Measurements from ENCODE around the gene TNFRSF12A.
A peak's percentile ranks its signal among the peaks of the same experiment; 100 is the strongest.
"Not testable (repeated sequence)": the region's sequence is repeated elsewhere in the genome, so short reads cannot be mapped to it uniquely, and the experiment has no call there.

TNFRSF12A gene

GRCh38 chr16:3051494-3051893, 31.3 kb downstream of the TNFRSF12A start:
- DNase-seq, result no peak

GRCh38 chr16:3052571-3053329, 32.6 kb downstream of the TNFRSF12A start:
- not testable (repeated sequence) for DNase-seq

GRCh38 chr16:3053330-3053710, 33.2 kb downstream of the TNFRSF12A start:
- not testable (repeated sequence) for DNase-seq

GRCh38 chr16:3054965-3055733, 35.0 kb downstream of the TNFRSF12A start:
- no peak for DNase-seq

- DNase-seq, result not testable (repeated sequence)
Observed at GRCh38 chr16:3055734-3056115, 35.6 kb downstream of the TNFRSF12A start.

- no peak for DNase-seq
Observed at GRCh38 chr16:3056336-3057180, 36.4 kb downstream of the TNFRSF12A start.

DNA sequence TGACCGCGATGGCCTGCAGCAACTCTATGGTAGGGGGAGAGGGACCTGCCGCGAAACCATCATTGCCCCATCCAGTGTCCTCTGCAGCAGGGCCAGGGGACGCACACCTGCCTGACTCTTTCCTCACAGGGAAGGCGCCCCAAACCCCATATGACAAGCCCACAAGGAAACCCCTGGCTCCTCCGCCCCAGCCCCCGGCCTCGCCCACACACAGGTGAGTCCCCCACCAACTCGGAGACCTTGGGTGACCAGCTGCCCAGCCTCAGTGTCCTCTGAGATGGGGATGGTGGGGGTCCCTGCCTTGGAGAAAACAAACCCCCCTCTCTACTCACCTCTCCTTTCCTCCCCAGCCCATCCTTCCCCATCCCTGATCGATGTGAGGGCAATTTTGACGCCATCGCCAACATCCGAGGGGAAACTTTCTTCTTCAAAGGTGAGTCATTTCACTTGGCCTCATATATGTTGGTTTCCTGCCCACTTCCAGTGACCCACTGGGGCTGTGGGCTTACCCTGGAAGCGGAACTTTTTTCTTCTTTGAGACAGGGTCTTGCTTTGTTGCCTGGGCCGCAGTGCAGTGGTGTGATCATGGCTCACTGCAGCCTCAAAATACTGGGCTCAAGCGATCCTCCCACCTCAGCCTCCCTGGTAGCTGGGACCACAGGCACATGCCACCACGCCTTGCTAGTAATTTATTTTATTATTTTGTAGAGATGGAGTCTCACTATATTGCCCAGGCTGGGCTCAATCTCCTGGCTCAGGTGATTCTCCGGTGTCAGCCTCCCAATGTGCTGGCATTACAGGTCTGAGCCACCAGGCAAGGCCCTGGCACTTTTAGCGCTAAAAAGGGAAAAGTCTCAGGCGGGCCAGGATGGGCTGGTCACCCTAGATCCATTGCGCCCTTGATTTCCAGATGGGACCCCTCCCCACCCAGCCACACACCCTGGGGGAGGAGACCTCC, 37.3 kb downstream of the TNFRSF12A start:
- no peak for DNase-seq

GRCh38 chr16:3058139-3059030, 38.2 kb downstream of the TNFRSF12A start:
- peak; percentile 69 for DNase-seq

DNA sequence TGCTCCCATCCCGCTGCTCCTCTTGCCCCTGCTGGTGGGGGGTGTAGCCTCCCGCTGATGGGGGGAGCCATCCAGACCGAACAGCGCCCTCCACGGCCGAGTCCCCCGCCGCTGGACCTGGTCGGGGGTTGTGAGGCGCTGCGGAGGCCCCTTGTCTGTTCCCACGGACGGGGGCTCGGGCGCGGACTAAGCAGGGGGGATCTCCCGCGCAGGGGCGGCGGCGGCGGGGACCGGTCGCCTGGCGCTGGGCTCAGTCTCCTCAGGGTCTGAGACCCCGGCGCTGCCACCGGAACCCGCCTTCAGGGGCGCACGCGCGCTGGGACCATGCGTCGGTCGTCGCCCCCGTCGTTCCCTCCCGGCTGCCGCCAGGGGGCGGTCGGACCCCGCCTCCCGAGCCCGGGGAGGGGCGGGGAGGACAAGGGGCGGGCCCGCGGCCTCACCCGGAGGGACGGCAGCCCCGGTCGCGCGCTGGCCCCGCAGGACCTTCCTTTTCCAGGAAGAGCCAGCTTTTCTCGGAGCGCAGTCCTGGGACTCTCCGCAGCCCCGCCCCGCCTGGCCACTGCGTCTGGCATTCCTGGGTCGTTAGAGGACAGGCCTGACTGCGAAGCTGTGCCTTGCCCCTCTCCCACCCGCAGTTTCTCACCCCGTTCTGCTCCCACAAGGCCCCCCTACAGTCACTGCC, 39.0 kb downstream of the TNFRSF12A start:
- DNase-seq, result peak; percentile 91

DNA sequence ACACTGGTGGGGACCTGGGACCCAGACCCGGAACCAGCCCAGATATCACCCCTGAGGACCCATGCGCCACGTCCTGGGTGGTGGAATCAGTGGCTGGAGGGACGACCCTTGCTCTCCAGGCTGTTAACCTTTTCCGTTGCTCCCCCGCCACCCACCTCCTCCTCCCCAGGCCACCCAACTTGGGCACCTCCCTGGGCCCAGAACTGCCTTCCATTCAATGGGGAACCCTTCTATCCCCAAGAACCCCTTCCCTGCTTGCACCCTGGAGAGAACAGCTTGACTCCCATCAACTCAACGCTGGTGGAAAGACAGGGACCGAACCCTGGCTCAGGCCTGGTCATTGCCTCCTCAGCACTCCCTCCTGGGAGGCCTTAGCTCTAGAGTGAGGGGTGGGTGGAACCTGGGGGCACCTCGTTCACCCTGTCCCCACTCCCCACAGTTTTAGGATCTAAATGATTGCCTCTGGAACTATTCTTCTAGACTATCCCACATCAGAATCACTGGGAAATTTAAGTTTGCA, 39.6 kb downstream of the TNFRSF12A start:
- DNase-seq, result no peak

DNA sequence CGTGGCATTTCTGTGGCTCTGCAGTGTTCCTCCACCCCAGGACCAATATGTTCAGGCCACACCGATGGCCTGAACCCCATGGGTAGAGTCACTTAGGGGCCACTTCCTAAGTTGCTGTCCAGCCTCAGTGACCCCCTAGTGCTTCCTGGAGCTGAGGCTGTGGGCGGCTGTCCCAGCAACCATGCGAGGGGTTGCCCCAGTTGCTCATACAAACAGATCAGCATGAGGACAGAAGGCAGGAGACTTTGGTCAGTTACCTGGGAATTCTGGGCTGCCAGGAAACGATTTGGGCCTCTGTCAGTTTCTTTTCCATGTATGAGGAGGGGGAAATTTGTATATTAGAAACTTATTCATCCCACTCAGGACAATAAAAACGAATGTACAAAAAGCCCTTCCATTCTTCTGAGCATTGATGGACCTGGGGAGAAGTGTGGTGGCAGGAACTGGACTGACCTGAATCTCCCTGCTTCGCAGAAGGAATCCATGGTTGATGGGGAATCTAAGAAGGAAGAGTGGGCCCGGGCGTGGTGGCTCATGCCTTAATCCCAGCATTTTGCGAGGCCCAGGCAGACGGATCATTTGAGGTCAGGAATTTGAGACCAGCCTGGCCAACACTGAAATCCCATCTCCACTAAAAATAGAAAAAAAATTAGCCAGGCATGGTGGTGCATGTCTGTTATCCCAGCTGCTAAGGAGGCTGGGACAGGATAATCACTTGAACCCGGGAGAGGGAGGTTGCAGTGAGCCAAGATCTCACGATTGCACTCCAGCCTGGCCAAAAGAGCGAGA, 40.4 kb downstream of the TNFRSF12A start:
- no peak for DNase-seq

DNA sequence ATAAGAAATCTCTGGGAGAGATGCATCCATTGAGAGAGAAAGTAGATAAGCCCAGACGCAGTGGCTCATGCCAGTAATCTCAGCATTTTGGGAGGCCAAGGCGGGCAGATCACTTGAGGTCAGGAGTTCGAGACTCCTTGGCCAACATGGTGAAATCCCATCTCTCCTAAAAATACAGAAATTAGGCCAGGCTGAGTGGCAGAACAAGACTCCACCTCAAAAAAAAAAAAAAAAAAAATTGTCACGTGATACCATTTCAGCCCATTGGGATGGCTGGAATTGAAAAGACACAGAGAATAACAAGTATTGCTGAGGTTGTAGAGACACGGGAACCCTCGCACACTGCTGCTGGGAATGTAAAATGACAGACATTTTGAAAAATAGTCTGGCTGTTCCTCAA, 42.4 kb downstream of the TNFRSF12A start:
- DNase-seq, result no peak

GRCh38 chr16:3063625-3064386, 43.6 kb downstream of the TNFRSF12A start:
- no peak for DNase-seq

DNA sequence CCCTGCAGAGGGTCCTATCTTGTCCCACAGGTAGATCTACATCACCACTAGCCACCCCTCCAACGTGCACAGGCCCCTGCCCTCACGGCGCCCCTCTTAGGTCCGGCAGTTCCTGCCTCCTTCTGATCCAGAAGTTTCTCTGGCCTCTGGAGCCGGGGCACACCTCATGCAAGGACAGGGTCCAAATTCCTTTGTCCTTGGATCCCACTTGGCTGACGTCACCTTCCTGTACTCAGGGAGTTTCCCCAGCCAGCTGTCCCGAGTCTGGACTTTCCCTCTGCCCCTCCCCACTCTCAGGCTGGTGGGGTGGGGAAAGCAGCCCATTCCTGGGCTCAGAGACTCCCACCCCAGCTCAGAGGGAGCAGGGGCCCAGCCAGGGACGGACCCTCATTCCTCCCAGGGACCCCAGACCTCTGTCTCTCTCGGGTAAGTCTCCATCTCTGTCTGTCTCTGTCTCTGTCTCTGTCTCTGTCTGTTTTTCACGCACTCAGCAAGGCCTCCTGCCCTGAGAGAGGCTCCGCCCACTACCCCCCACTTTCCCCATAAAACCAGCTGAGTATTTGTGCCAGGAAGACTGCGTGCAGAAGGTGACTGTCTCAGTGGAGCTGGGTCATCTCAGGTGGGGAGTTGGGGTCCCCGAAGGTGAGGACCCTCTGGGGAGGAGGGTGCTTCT, 45.0 kb downstream of the TNFRSF12A start, which contains the start of gene IL32:
TSS of gene IL32 (plus strand) at position 572 of the 673 bp plus-strand sequence. CDS start 172 bp downstream, outside the sequence.
- peak; percentile 35 for DNase-seq

GRCh38 chr16:3065742-3066439, 45.7 kb downstream of the TNFRSF12A start:
- DNase-seq, result no peak

DNA sequence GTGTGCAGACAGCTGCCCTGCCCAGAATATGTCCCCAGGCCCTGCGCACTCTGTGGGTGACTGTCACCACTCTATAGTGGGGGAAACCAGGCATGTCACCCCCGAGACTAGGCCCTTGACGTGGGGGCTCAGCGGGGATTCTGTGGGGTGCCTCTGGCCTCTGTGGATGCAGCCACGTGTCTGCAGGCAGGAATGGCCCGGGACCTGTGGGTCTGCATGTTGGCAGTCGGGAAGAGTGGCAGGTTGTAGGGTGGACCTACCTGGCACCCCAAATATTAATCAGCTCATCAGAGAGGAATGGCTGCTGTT, 46.2 kb downstream of the TNFRSF12A start:
- no peak for DNase-seq

- no peak for DNase-seq
Observed at GRCh38 chr16:3068487-3068886, 48.3 kb downstream of the TNFRSF12A start.
